HG03135 (cell line): ENCODE measurements around the gene GRIN1.

Experiments
- ATAC-seq: cut with Tn5 transposase; IDR thresholded peaks from one replicate; pipeline ENCODE4 v1.9.1; 2021; ENCODE audit warnings: mild to moderate bottlenecking, moderate library complexity; ENCODE audit not compliant: unreplicated experiment

Gene GRIN1

GRCh38 chr9:137145731-137146526, 7.0 kb downstream of the GRIN1 start:
- no peak for ATAC-seq

GRCh38 chr9:137146527-137146918, 7.6 kb downstream of the GRIN1 start:
- ATAC-seq, result no peak

- ATAC-seq, result no peak
Observed at GRCh38 chr9:137147091-137147792, 8.3 kb downstream of the GRIN1 start.

- no peak for ATAC-seq
Observed at GRCh38 chr9:137147793-137148160, 8.8 kb downstream of the GRIN1 start.

GRCh38 chr9:137148242-137148641, 9.3 kb downstream of the GRIN1 start:
- no peak for ATAC-seq

GRCh38 chr9:137148661-137149060, 9.7 kb downstream of the GRIN1 start:
- no peak for ATAC-seq

- no peak for ATAC-seq
Observed at GRCh38 chr9:137149363-137149762, 10.4 kb downstream of the GRIN1 start.

GRCh38 chr9:137149942-137150616, 11.1 kb downstream of the GRIN1 start:
- ATAC-seq, result peak; percentile 8

- peak; percentile 46 for ATAC-seq
Observed at GRCh38 chr9:137150617-137151457, 11.9 kb downstream of the GRIN1 start.

- ATAC-seq, result no peak
Observed at GRCh38 chr9:137152844-137153405, 14.0 kb downstream of the GRIN1 start.

GRCh38 chr9:137156567-137157375, 17.8 kb downstream of the GRIN1 start:
- no peak for ATAC-seq

- no peak for ATAC-seq
Observed at GRCh38 chr9:137157618-137158415, 18.9 kb downstream of the GRIN1 start.

- no peak for ATAC-seq
Observed at GRCh38 chr9:137158625-137159024, 19.7 kb downstream of the GRIN1 start.

GRCh38 chr9:137159105-137160053, 20.4 kb downstream of the GRIN1 start:
- no peak for ATAC-seq

GRCh38 chr9:137160054-137160425, 21.1 kb downstream of the GRIN1 start:
- no peak for ATAC-seq

GRCh38 chr9:137160716-137161557, 22.0 kb downstream of the GRIN1 start:
- no peak for ATAC-seq
